Activated T-helper 1 cell treated with anti-CD3 and anti-CD28 coated beads, Interleukin-2, amount 50 U/mL, for 16 hours (primary cell): ENCODE results near the gene PPFIA3.
"Not testable (repeated sequence)": the region's sequence is repeated elsewhere in the genome, so short reads cannot be mapped to it uniquely, and the experiment has no call there.

Experiments
- DNase-seq, 2 donors: peaks; one replicate each; pipeline ENCODE4 v3.0.0-alpha.2; 2020; ENCODE audit warnings: low read depth in 1 of 2, low spot score in 1 of 2

The PPFIA3 gene

GRCh38 chr19:49119411-49120324, at the start of gene PPFIA3:
Gene PPFIA3 (plus strand): TSS chr19:49119544. CDS start chr19:49127874, 8,330 bp downstream.
- DNase-seq: no peak

- no peak for DNase-seq
Measured at GRCh38 chr19:49070416-49070815, 48.9 kb upstream of the PPFIA3 start.

DNA sequence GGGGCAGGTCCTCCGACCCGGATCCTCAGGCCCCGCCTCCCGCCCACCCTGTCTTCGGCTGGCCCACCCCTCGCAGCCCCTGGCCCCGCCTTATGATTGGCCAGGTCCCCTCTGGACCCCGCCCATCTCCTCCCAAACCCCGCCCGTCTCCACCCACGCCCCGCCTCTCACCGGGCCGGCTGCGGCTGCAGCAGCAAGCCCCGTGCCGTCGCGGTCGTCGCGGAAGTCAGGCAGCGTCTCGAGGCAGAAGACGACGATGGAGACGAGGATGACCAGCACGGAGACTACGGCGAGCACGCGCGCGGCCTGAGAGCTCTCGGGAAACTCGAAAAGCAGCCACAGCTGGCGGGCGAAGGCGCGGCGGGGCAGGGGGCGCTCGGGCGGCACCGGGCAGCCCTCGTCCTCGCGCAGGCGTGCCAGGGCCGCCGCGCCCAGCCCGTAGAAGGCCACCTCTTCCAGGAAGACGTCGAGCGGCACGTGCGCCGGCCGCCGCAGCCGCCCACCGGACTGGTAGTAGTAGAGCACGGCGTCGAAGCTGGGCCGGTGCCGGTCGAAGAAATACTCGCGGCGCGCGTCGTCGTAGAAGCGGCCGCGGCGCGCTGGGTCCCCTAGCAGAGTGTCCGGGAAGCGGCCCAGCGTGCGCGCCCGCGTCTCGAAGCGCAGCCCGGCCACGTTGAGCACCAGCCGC, 47.3 kb upstream of the PPFIA3 start:
- no peak for DNase-seq

DNA sequence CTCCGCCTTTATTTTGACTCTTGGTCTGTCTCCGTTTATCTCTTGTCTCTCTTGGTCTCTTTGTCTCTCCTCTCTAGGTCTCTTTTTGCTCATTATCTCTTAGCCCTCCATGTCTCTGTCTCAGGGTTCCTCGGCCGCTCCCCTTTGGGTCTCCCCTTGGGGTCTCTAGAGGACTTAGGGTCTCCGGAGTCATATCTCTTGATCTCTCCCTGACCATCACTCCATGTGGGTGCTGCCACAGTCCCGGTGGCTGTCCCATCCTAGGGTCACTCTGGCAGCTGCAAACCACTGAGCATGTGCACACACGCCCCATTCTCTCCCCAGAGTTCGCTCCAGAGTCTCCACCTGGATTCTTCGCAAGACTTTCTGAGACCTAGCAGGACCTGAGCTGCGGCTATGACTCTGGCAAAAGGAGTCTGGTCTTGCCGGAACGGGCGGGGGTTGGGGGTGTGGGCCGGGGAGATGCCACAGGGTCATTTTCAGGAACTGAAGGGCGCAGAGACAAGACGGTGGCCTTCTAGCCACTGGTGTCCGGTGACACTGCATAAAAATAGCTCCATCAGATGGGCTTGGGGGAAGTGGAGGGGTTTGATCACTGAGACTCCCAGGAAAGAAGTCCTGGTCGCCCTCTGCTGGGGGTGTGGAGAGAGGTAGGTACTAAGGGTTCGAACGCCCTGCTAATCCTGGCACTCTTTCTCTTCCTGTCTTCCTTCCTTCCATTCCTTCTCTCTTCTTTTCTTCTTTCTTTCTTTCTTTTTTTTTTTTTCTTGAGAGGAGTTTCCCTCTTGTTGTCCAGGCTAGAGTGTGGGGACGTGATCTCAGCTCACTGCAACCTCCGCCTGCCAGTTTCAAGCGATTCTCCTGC, 45.6 kb upstream of the PPFIA3 start:
- DNase-seq: no peak

DNA sequence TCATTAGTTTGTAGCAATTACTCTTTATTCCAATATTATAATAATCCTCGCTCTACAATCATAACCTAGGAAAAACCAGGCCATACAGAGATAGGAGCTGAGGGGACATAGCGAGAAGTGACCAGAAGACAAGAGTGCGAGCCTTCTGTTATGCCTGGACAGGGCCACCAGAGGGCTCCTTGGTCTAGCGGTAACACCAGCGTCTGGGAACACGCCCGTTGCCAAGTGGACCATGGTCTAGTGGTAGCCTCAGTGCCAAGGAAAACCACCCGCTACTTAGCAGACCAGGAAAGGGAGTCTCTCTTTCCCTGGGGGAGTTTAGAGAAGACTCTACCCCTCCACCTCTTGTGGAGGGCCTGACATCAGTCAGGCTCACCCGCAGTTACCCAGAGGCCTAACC, 44.5 kb upstream of the PPFIA3 start:
- DNase-seq: not testable (repeated sequence)

DNA sequence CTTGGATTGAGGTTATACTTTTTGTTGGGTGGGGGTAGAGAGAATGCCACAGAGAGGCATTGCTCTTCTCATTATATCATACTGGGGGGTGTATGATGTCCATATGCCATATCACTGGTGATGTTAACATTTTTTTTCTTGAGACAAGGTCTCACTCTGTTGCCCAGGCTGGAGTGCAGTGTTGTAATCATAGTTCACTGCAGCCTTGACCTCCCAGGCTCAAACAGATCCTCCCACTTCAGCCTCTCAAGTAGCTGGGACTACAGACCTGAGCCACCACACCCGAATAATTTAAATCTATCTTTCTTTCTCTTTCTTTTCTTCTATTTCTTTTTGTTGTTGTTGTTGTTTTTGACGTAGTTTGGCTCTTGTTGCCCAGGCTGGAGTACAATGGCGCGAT, 39.0 kb upstream of the PPFIA3 start:
- DNase-seq: no peak

DNA sequence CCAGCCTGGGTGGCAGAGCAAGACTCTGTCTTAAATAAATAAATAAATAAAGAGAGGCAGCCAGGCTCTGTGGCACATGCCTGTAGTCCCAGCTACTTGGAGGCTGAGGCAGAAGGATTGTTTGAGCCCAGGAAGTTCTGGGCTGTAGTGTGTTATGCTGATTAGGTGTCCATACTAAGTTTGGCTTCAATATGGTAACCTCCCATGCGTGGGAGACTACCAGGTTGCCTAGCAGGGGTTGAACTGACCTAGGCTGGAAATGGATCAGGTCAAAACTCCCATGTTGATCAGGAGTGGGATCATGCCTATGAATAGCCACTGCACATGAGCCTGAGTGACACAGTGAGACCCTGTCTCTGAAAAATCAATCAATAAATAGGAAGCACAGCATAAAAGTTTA, 38.1 kb upstream of the PPFIA3 start:
- no peak for DNase-seq

DNA sequence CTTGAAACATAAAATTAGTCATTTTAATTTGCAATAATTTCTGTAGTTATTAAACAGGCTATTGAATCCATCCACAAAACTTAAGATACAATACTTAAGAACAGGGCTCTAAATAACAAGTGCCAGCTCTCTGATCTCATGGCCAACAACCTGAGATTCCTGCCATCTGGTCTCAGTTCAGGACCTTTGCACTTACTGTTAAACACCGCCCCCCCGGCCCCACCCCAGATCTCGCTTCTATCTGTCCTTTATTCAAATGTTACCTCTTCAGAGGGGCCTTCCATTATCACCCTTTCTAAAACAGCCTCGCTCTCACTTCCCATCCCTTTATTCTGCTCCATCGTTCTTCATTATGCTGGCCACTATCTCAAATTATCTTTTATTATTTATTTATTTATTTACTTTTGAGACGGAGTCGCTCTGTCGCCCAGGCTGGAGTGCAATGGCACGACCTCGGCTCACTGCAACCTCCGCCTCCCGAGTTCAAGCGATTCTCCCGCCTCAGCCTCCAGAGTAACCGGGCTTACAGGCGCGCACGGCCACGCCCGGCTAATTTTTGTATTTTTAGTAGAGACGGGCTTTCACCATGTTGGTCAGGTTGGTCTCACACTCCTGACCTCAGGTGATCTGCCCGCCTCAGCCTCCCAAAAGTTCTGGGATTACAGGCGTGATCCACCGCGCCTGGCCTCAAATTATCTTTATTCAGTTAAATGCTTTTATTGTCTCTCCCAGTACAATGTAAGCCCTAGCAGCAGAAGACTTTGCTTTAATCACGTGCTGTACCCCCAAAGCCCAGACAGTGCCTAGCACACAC, 34.9 kb upstream of the PPFIA3 start:
- no peak for DNase-seq

DNA sequence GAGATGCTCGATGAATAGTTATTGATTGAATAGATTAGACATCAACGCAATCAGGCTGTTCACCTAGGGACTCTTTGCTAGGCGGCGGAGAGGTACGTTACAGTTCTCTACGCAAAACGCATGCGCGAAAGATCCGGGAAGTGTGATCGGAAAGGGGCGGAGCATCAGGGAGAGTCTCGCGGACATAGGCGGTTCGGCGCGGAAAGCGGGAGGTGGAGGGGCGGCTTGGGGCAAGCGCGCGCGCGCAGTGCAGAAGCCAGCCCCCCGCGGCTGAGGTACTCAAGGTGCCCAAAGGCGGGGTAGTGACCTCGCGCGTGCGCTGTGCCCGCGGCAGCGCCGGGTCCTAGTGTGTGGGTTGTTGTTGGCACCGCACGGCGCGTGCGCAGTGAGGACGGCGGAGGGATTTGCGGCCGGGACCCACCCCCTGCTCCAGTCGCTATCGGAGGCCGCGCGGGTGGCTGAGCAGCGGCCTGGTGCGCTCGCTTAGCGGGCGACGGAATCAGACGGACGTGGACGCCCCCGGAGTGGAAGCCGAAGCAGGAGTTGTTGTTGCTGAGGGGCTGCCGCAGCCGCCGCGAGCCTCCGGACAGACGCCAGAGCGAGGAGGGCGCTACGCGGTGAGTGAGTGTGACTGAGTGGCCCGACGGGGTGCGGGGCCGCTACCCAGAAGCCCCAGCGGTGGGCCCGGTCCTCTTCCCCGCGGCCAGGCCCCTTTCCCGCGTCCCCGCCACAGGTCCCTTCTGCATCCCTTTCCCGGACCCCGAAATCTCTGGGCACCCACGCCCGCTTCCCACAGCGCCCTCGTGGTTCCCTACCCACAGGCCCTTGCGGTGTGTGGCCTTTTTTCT, 34.1 kb upstream of the PPFIA3 start, which contains the start of gene SNRNP70:
TSS of gene SNRNP70 (plus strand) at position 432 of the 848 bp plus-strand sequence. CDS start 964 bp downstream, outside the sequence.
- peak; percentile 96 to 99 for DNase-seq

GRCh38 chr19:49085868-49086232, 33.5 kb upstream of the PPFIA3 start:
- no peak for DNase-seq

DNA sequence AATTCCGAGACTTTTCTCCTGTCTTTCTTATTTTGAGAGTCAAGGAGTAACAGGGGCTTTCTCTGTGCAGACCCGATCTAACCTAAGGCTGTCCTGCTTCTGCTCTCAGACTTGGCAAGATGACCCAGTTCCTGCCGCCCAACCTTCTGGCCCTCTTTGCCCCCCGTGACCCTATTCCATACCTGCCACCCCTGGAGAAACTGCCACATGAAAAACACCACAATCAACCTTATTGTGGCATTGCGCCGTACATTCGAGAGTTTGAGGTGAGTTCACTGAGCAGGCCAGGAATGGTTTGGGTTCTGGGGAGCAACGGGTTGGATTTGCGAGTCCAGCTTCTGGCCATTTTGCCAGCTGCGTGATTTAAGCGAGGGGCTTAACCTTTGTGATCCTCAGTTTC, 33.0 kb upstream of the PPFIA3 start:
- no peak for DNase-seq

GRCh38 chr19:49091391-49092038, 27.8 kb upstream of the PPFIA3 start:
- DNase-seq: no peak

DNA sequence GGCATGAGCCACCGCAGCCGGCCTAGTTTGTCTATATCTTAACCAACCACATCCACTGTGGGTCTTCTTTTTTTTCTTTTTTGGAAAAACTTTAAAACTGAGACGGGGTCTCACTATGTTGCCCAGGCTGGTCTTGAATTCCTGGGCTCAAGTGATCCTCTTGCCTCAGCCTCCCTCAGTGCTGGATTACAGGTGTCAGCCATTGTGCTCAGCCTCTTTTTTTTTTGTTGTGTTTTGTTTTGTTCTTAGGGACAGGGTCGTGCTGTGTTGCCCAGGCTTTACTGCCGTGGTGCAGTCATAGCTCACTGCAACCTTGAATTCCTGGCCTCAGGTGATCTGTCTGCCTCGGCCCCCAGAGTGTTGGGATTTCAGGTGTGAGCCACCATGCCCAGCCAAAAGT, 26.7 kb upstream of the PPFIA3 start:
- DNase-seq: no peak

DNA sequence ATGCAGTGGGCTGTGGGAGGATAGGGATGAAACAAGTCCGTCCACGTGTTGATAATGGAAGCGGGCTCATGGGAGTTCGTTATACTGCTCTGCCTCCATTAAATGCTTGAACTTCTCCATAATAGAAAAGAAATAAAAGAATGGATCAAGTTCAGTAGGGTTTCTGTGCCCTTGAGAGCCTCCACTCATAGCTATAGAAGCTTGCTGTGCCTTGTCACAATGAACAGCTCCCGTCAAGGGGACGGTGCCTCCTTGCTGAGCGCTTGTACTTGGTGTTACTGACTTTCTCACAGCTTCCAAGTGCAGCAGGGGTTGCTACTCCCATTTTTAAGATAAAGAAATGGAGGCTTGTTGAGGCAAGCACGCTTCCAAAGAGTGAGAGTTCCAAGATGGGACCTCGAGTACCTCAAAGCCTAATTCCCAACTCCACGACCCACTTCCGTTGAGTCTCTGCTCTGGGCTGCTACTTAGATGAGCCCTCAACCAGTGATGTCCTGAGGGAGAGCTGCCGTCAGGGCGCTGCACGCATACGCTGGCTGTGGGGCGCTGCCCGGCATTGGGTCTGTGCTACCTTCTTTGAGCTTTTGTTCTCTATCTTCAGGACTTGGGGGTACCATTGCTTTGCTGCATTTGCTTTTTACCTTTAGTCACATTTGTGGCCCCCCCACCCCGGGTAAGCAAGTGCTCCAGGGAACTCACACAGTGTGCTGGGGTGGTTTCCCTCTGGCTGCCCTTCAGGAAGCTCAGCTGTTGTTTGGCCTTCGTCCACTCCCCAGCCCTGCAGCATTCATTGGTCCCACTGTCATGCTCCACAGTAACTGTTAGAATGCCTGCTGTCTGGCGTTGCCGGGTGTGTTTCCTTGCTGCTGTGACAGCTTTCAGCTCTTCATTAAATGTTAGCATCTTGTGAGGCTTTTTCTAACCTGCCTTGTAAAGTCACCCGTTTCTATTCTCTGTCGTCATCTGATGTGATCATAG, 24.6 kb upstream of the PPFIA3 start:
- no peak for DNase-seq

GRCh38 chr19:49097453-49098288, 21.7 kb upstream of the PPFIA3 start:
- DNase-seq: peak; percentile 41 to 57

GRCh38 chr19:49098795-49099194, 20.5 kb upstream of the PPFIA3 start:
- DNase-seq: no peak

GRCh38 chr19:49101160-49101559, 18.2 kb upstream of the PPFIA3 start:
- DNase-seq: no peak
